Measurements from ENCODE around the gene KRTAP12-4.
"Not testable (repeated sequence)": the region's sequence is repeated elsewhere in the genome, so short reads cannot be mapped to it uniquely, and the experiment has no call there.

KRTAP12-4 gene

GRCh38 chr21:44614161-44614631, 40.3 kb downstream of the KRTAP12-4 start:
- FAIRE-seq (no peak), DNase-seq (ENCODE audit: insufficient read length, low spot score) (no peak)
- TF ChIP-seq POLR2A (IDR thresholded peaks at IDR 0.05; ENCODE audit: low read depth, low read length) (no peak), POU2F2 (IDR thresholded peaks at IDR 0.05; ENCODE audit: low read depth, low read length) (no peak), SPI1 (IDR thresholded peaks at IDR 0.05; ENCODE audit: low read depth, low read length) (no peak), TAF1 (IDR thresholded peaks at IDR 0.05; ENCODE audit: low read depth, low read length) (no peak), POLR2AphosphoS5 (IDR thresholded peaks at IDR 0.05; ENCODE audit: low read depth, low read length) (no peak), PAX5 (IDR thresholded peaks at IDR 0.05; ENCODE audit: insufficient read depth, low read length, severe bottlenecking) (no peak)

- FAIRE-seq (no peak), DNase-seq (ENCODE audit: insufficient read length, low spot score) (no peak)
- TF ChIP-seq POLR2A (IDR thresholded peaks at IDR 0.05; ENCODE audit: low read depth, low read length): no peak
- TF ChIP-seq PAX5 (IDR thresholded peaks at IDR 0.05; ENCODE audit: insufficient read depth, low read length, severe bottlenecking): no peak
These were observed 40.9 kb downstream of the KRTAP12-4 start for GRCh38 chr21:44613386-44614155.

- FAIRE-seq (no peak), DNase-seq (ENCODE audit: insufficient read length, low spot score) (no peak)
- TF ChIP-seq POLR2A (IDR thresholded peaks at IDR 0.05; ENCODE audit: low read depth, low read length): no peak
- TF ChIP-seq POU2F2 (IDR thresholded peaks at IDR 0.05; ENCODE audit: low read depth, low read length): no peak
- TF ChIP-seq PAX5 (IDR thresholded peaks at IDR 0.05; ENCODE audit: insufficient read depth, low read length, severe bottlenecking): no peak
- TF ChIP-seq TAF1 (IDR thresholded peaks at IDR 0.05; ENCODE audit: low read depth, low read length): no peak
- no peak for TF ChIP-seq POLR2AphosphoS5 (IDR thresholded peaks at IDR 0.05; ENCODE audit: low read depth, low read length)
- no peak for TF ChIP-seq SPI1 (IDR thresholded peaks at IDR 0.05; ENCODE audit: low read depth, low read length)
These were observed 41.7 kb downstream of the KRTAP12-4 start for GRCh38 chr21:44612669-44613229.

- TF ChIP-seq POLR2AphosphoS5 (IDR thresholded peaks at IDR 0.05; ENCODE audit: low read depth, low read length) (no peak), POLR2A (IDR thresholded peaks at IDR 0.05; ENCODE audit: low read depth, low read length) (no peak), PAX5 (IDR thresholded peaks at IDR 0.05; ENCODE audit: insufficient read depth, low read length, severe bottlenecking) (no peak), POU2F2 (IDR thresholded peaks at IDR 0.05; ENCODE audit: low read depth, low read length) (no peak), SPI1 (IDR thresholded peaks at IDR 0.05; ENCODE audit: low read depth, low read length) (no peak), TAF1 (IDR thresholded peaks at IDR 0.05; ENCODE audit: low read depth, low read length) (no peak)
- no peak for FAIRE-seq
- DNase-seq (ENCODE audit: insufficient read length, low spot score): no peak
These were observed 42.4 kb downstream of the KRTAP12-4 start, which contains the start of gene KRTAP10-8 for GRCh38 chr21:44612029-44612486. Gene KRTAP10-8 (plus strand): TSS chr21:44612079. CDS start chr21:44612101, 22 bp downstream.

GRCh38 chr21:44611551-44611950, 42.9 kb downstream of the KRTAP12-4 start:
- TF ChIP-seq TAF1 (IDR thresholded peaks at IDR 0.05; ENCODE audit: low read depth, low read length) (no peak), POU2F2 (IDR thresholded peaks at IDR 0.05; ENCODE audit: low read depth, low read length) (no peak), PAX5 (IDR thresholded peaks at IDR 0.05; ENCODE audit: insufficient read depth, low read length, severe bottlenecking) (no peak), SPI1 (IDR thresholded peaks at IDR 0.05; ENCODE audit: low read depth, low read length) (no peak), POLR2A (IDR thresholded peaks at IDR 0.05; ENCODE audit: low read depth, low read length) (no peak), POLR2AphosphoS5 (IDR thresholded peaks at IDR 0.05; ENCODE audit: low read depth, low read length) (no peak)
- DNase-seq (ENCODE audit: insufficient read length, low spot score) (no peak), FAIRE-seq (no peak)

GRCh38 chr21:44610157-44610843, 44.2 kb downstream of the KRTAP12-4 start:
- not testable (repeated sequence) for FAIRE-seq; DNase-seq (ENCODE audit: insufficient read length, low spot score)

- TF ChIP-seq POLR2A (IDR thresholded peaks at IDR 0.05; ENCODE audit: low read depth, low read length): no peak
- no peak for TF ChIP-seq POU2F2 (IDR thresholded peaks at IDR 0.05; ENCODE audit: low read depth, low read length)
- TF ChIP-seq TAF1 (IDR thresholded peaks at IDR 0.05; ENCODE audit: low read depth, low read length): no peak
- no peak for TF ChIP-seq SPI1 (IDR thresholded peaks at IDR 0.05; ENCODE audit: low read depth, low read length)
- no peak for TF ChIP-seq POLR2AphosphoS5 (IDR thresholded peaks at IDR 0.05; ENCODE audit: low read depth, low read length)
- no peak for TF ChIP-seq PAX5 (IDR thresholded peaks at IDR 0.05; ENCODE audit: insufficient read depth, low read length, severe bottlenecking)
- FAIRE-seq (no peak), DNase-seq (ENCODE audit: insufficient read length, low spot score) (no peak)
These were observed 45.3 kb downstream of the KRTAP12-4 start for GRCh38 chr21:44609193-44609592.

- TF ChIP-seq TAF1 (IDR thresholded peaks at IDR 0.05; ENCODE audit: low read depth, low read length): no peak
- TF ChIP-seq POLR2A (IDR thresholded peaks at IDR 0.05; ENCODE audit: low read depth, low read length): no peak
- TF ChIP-seq POLR2AphosphoS5 (IDR thresholded peaks at IDR 0.05; ENCODE audit: low read depth, low read length): no peak
- no peak for TF ChIP-seq PAX5 (IDR thresholded peaks at IDR 0.05; ENCODE audit: insufficient read depth, low read length, severe bottlenecking)
- no peak for TF ChIP-seq SPI1 (IDR thresholded peaks at IDR 0.05; ENCODE audit: low read depth, low read length)
- no peak for TF ChIP-seq POU2F2 (IDR thresholded peaks at IDR 0.05; ENCODE audit: low read depth, low read length)
- FAIRE-seq (no peak), DNase-seq (ENCODE audit: insufficient read length, low spot score) (no peak)
These were observed 48.0 kb downstream of the KRTAP12-4 start for GRCh38 chr21:44606495-44606894.

Data from GM12891 (cell line).